Endothelial cell of umbilical vein (primary cell): ENCODE data around the gene ZNF652. TPM values are rescaled to one million over a fixed set of nuclear protein-coding genes. Genes with fewer than 3 reads are reported as not detected.

Source experiments
- BruUV-seq: library from RNA; stranded (reverse); fragments of 400-500 nt; replicated peaks from 2 replicates; lab custom pipeline; 2021; lab: Mats Ljungman, UMichigan
- CTCF ChIA-PET: fragments of 300-600, 350-600 bp; sonication (Branson Sonifier 250); formaldehyde crosslinking; loops from one replicate; lab custom pipeline; 2021; ENCODE audit warnings: antibody characterized with exemption, inconsistent platforms; lab: Charles Lee
- POLR2A ChIA-PET: fragments of 300-600, 350-600 bp; sonication (Branson Sonifier 250); formaldehyde crosslinking; loops from one replicate; lab custom pipeline; 2021; ENCODE audit warnings: antibody characterized with exemption, inconsistent platforms; lab: Charles Lee
- DNase-seq: peaks from one replicate; pipeline ENCODE4 v3.0.0-alpha.2; 2011; ENCODE audit warnings: low read depth, low spot score
- FAIRE-seq: peaks from 2 replicates; lab custom pipeline; 2011; peaks lifted over from hg19 to GRCh38; lab: Jason Lieb, UNC
- H2AFZ ChIP-seq: 2 replicates; pipeline ENCODE4 v1.6.0; 2012; ENCODE audit warnings: low read depth, low read length, control low read depth, inconsistent platforms
- H3K27ac ChIP-seq: 2 replicates; pipeline ENCODE4 v1.5.1; 2011; ENCODE audit warnings: low read depth, mild to moderate bottlenecking, control low read depth, low read length, moderate library complexity; ENCODE audit not compliant: insufficient read depth
- H3K27me3 ChIP-seq, 2 experiments: 2 replicates each; pipeline versions ENCODE4 v1.6.0 to v1.6.1; 2011; ENCODE audit warnings: low read length in 2 of 2, mixed read lengths in 1 of 2; ENCODE audit not compliant: control insufficient read depth in 2 of 2, insufficient read depth in 2 of 2
- H3K36me3 ChIP-seq, 2 experiments: 2 replicates in 1 of 2; 3 replicates in 1 of 2; pipeline ENCODE4 v1.5.1; 2011; ENCODE audit warnings: low read length in 2 of 2, mild to moderate bottlenecking in 1 of 2, moderate library complexity in 1 of 2; ENCODE audit not compliant: control insufficient read depth in 2 of 2, insufficient read depth in 2 of 2; ENCODE audit errors: extremely low read depth in 1 of 2
- H3K4me1 ChIP-seq: 3 replicates; pipeline ENCODE4 v1.5.1; 2011; ENCODE audit warnings: mild to moderate bottlenecking, low read length; ENCODE audit not compliant: control insufficient read depth, insufficient read depth; ENCODE audit errors: extremely low read depth
- H3K4me2 ChIP-seq: 2 replicates; pipeline ENCODE4 v1.6.1; 2011; ENCODE audit warnings: low read length, control low read depth, mixed read lengths; ENCODE audit not compliant: insufficient read depth
- H3K4me3 ChIP-seq, 3 experiments: fragments of 200-600 bp in 1 of 3; sonication (generic), shearing (Covaris generic) in 1 of 3; replicated peaks in 1 of 3; 2 replicates each; pipeline ENCODE4 v1.5.1; 2011 to 2016; ENCODE audit warnings: control low read depth in 3 of 3, low read length in 3 of 3, mild to moderate bottlenecking in 2 of 3, inconsistent platforms in 1 of 3, low read depth in 1 of 3, moderate library complexity in 1 of 3; ENCODE audit not compliant: insufficient read depth in 1 of 3
- H3K79me2 ChIP-seq: 2 replicates; pipeline ENCODE4 v1.6.0; 2012; ENCODE audit warnings: low read length, inconsistent platforms; ENCODE audit not compliant: control insufficient read depth, insufficient read depth
- H3K9ac ChIP-seq: replicated peaks from 2 replicates; pipeline ENCODE3; 2011; ENCODE audit warnings: low read length, control low read depth; ENCODE audit not compliant: insufficient read depth; ENCODE audit errors: extremely low read depth
- H3K9me1 ChIP-seq: replicated peaks from 3 replicates; pipeline ENCODE4 v1.6.0; 2011; ENCODE audit warnings: mild to moderate bottlenecking, low read length; ENCODE audit not compliant: control insufficient read depth, insufficient read depth; ENCODE audit errors: extremely low read depth
- H3K9me3 ChIP-seq: replicated peaks from 2 replicates; pipeline ENCODE4 v1.5.1; 2012; ENCODE audit warnings: low read length, inconsistent platforms; ENCODE audit not compliant: control insufficient read depth, insufficient read depth
- H4K20me1 ChIP-seq: replicated peaks from 2 replicates; pipeline ENCODE3; 2011; ENCODE audit warnings: mild to moderate bottlenecking, low read length; ENCODE audit not compliant: control insufficient read depth, insufficient read depth; ENCODE audit errors: extremely low read depth
- EZH2 ChIP-seq: IDR thresholded peaks from 2 replicates; pipeline ENCODE4 v1.6.1; 2012; ENCODE audit warnings: borderline replicate concordance, low read depth, mild to moderate bottlenecking, moderate library complexity, low read length, inconsistent platforms; ENCODE audit not compliant: severe bottlenecking
- GATA2 ChIP-seq: IDR thresholded peaks from 2 replicates; pipeline ENCODE4 v1.7.0; 2011; ENCODE audit warnings: low read depth, mild to moderate bottlenecking, moderate library complexity, mixed read lengths, low read length; ENCODE audit not compliant: insufficient read length, insufficient read depth
- JUN ChIP-seq: IDR thresholded peaks from 2 replicates; pipeline ENCODE4 v1.6.1; 2011; ENCODE audit warnings: borderline replicate concordance, low read depth; ENCODE audit not compliant: insufficient read length, insufficient read depth
- POLR2A ChIP-seq: IDR thresholded peaks from 2 replicates; pipeline ENCODE4 v1.6.1; 2012; ENCODE audit warnings: low read depth, mild to moderate bottlenecking, control low read depth, low read length
- POLR2AphosphoS5 ChIP-seq: IDR thresholded peaks from 2 replicates; pipeline ENCODE4 v1.6.1; 2012; ENCODE audit warnings: low read depth, mild to moderate bottlenecking, control low read depth, low read length, moderate library complexity; ENCODE audit not compliant: insufficient read depth
- dilution Hi-C: fragments of 300-500 bp; cut with MboI; formaldehyde crosslinking; loops from one replicate; pipeline ENCODE4 v1.15.0; 2019; ENCODE audit warnings: low sequenced_read_pairs; ENCODE audit not compliant: extremely low pct_ligation_motif_present
- intact Hi-C: fragments of 100-400 bp; cut with micrococcal nuclease; formaldehyde crosslinking; loops from one replicate; pipeline ENCODE4 v1.10.0; 2022
- polyA plus RNA-seq, 4 experiments: library from polyadenylated mRNA; depleted of rRNA in 3 of 4; stranded (reverse) in 3 of 4; unstranded in 1 of 4; fragments of >200 nt; gene quantifications; 2 replicates each; pipeline versions ENCODE4 v1.2.1 to v1.2.3, GENCODE V29; 2011 to 2012; ENCODE audit warnings: missing spikeins in 1 of 4
- total RNA-seq: library from RNA; stranded (reverse); gene quantifications from 2 replicates; pipeline ENCODE4 v1.2.3, GENCODE V29; 2021
- TF ChIP-seq, protein P1 (sequence below): IDR thresholded peaks from 2 replicates; pipeline ENCODE4 v1.6.1; 2011; ENCODE audit not compliant: insufficient read depth, insufficient read length
- TF ChIP-seq, protein P2 (sequence below), 2 donors: IDR thresholded peaks; 1 replicate in 1 of 2; 2 replicates in 1 of 2; pipeline ENCODE4 v1.5.1; 2011; ENCODE audit warnings: low read length in 2 of 2, mild to moderate bottlenecking in 2 of 2, moderate library complexity in 2 of 2, control low read depth in 1 of 2, inconsistent platforms in 1 of 2, low read depth in 1 of 2; ENCODE audit not compliant: insufficient read depth in 1 of 2; ENCODE audit errors: extremely low read depth in 1 of 2

ZNF652 gene
- total and polyA plus RNA-seq, 2 donors (not counting 3 experiments of a cell fraction or from before 2014, with no cell fraction given), result 6.1 to 18.6 TPM

DNA sequence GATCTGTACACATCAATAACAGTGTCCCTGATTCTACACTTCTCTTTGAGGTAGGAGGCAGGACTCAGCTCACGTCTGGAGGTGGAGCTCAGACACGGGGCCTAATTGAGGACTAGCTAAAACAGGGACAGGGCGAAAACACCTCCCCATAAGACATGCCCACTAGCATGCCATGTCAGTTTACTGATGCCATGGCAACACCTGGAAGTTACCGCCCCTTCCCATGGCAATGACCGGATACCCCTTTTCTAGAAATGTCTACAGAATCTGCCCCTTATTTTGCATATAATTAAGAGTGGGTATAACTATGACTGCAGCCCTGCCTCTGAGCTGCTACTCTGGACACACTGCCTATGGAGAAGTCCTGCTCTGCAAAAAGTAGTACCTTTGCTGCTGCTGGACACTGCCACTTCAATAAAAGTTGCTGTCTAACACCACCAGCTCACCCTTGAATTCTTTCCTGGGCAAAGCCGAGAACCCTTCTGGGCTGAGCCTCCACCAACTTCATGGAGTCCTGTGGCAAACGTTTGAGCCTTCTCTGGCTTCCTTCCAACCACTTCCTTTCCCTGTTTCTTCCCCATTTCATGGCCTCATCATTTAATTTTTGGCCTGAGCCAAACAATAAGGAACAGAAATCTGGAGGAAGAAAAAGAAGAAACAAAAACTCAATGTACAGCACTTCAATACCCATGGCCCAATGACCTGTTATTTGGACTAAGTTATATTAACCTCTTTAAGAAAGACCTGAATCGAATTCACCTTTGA is 31.6 kb upstream of the ZNF652 start:
- intact Hi-C loops, result loop anchor here (2.0 kb wide), 2 partner anchors 31 to 167 kb away; partner anchors contain the start of gene ZNF652
- peak overlapping the region; percentile 31 for H2AFZ ChIP-seq

More for the DNA sequence above, 31.6 kb upstream of the ZNF652 start:
- Histone ChIP-seq H3K36me3 (no peaks in the 10 kb centered on the region), H3K4me2 (no peak overlapping the region), H3K27me3 (no peaks in the 10 kb centered on the region), H3K79me2 (no peaks in the 10 kb centered on the region), H3K9me3 (no peaks in the 10 kb centered on the region), H3K27ac (no peak overlapping the region), H3K4me3 (no peak overlapping the region), H3K4me1 (peaks cover 19% of the 10 kb centered on the region), H3K9me1 (no peaks in the 10 kb centered on the region), H3K9ac (no peak overlapping the region), H4K20me1 (no peaks in the 10 kb centered on the region)
- no peak for TF ChIP-seq EZH2
- TF ChIP-seq, protein P1, sequence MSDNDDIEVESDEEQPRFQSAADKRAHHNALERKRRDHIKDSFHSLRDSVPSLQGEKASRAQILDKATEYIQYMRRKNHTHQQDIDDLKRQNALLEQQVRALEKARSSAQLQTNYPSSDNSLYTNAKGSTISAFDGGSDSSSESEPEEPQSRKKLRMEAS, result no peak
- TF ChIP-seq, protein P2, sequence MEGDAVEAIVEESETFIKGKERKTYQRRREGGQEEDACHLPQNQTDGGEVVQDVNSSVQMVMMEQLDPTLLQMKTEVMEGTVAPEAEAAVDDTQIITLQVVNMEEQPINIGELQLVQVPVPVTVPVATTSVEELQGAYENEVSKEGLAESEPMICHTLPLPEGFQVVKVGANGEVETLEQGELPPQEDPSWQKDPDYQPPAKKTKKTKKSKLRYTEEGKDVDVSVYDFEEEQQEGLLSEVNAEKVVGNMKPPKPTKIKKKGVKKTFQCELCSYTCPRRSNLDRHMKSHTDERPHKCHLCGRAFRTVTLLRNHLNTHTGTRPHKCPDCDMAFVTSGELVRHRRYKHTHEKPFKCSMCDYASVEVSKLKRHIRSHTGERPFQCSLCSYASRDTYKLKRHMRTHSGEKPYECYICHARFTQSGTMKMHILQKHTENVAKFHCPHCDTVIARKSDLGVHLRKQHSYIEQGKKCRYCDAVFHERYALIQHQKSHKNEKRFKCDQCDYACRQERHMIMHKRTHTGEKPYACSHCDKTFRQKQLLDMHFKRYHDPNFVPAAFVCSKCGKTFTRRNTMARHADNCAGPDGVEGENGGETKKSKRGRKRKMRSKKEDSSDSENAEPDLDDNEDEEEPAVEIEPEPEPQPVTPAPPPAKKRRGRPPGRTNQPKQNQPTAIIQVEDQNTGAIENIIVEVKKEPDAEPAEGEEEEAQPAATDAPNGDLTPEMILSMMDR (IDR thresholded peaks at IDR 0.05; ENCODE audit: extremely low read depth in 1 of 2, insufficient read depth in 1 of 2, low read depth in 1 of 2, low read length in 2 of 2), result no peak
- no peak for TF ChIP-seq GATA2
- TF ChIP-seq POLR2AphosphoS5, result no peak
- no peak for TF ChIP-seq POLR2A
- no peak for TF ChIP-seq JUN
- DNase-seq (peak; percentile 19), FAIRE-seq (peak; percentile 26)
- BruUV-seq, result no TSS peak
- CTCF ChIA-PET, result interaction anchor here (0.9 to 6.1 kb wide), 6 partner anchors 25 to 163 kb away, joined by 3 to 79 read pairs (median 4); no protein-coding TSS in a partner anchor
- dilution Hi-C loops, result no loop called here
- POLR2A ChIA-PET, result no interaction called here
